ENCODE results near the gene POU5F2. TPM values are rescaled to one million over a fixed set of nuclear protein-coding genes. Genes with fewer than 3 reads are reported as not detected.

The POU5F2 gene
- total and polyA plus RNA-seq, 9 of the 15 experiments (the other 6 are each of a cell fraction or from before 2014, with no cell fraction given) = 0.01 to 0.40 (median 0.18) TPM; not detected in 2

GRCh38 chr5:93715327-93715726, 26.1 kb downstream of the POU5F2 start:
- ATAC-seq = no peak
- Histone ChIP-seq H3K4me3 (no peak overlapping the region), H3K9ac (ENCODE audit: insufficient read depth in 1 of 2, low read depth in 2 of 2, low read length in 2 of 2) (no peak overlapping the region), H2AFZ (ENCODE audit: low read depth, low read length) (no peak overlapping the region), H3K79me2 (ENCODE audit: control insufficient read depth, insufficient read depth, low read length) (no peaks in the 10 kb centered on the region), H3K27ac (ENCODE audit: extremely low read depth, low read depth, low read length) (no peak overlapping the region), H3K4me1 (replicated peaks in 1 of 2; ENCODE audit: control insufficient read depth in 2 of 2, insufficient read depth in 2 of 2, low read length in 2 of 2) (no peaks in the 10 kb centered on the region), H3K4me2 (ENCODE audit: insufficient read depth, low read length) (no peak overlapping the region), H3K27me3 (ENCODE audit: control insufficient read depth in 2 of 2, insufficient read depth in 2 of 2, low read length in 2 of 2) (no peaks in the 10 kb centered on the region), H4K20me1 (replicated peaks; ENCODE audit: control insufficient read depth, insufficient read depth, low read length) (no peaks in the 10 kb centered on the region), H3K9me3 (replicated peaks; ENCODE audit: control insufficient read depth, insufficient read depth, low read depth, low read length) (no peaks in the 10 kb centered on the region), H3K36me3 (ENCODE audit: control insufficient read depth, insufficient read depth, low read length) (no peaks in the 10 kb centered on the region), H3K9me1 (ENCODE audit: control insufficient read depth, insufficient read depth, low read length) (no peaks in the 10 kb centered on the region)
- WGBS (ENCODE audit: insufficient coverage, low coverage, missing lambda C conversion rate) = 0% methylated on average over 2 of the region's 2 CpGs
- in situ Hi-C loops (cut with MboI) = no loop called here
- ChIA-PET CTCF (ENCODE audit: low intra/inter-chr PET ratio) (no interaction called here), POLR2A (no interaction called here)
- intact Hi-C loops (cut with micrococcal nuclease) = no loop called here
- BruUV-seq (replicated peaks) = no TSS peak
- no peak for TF ChIP-seq XRCC4 (IDR thresholded peaks at IDR 0.05; ENCODE audit: extremely low read depth, insufficient read depth, insufficient read length)
- TF ChIP-seq TRIM25 (IDR thresholded peaks at IDR 0.05; ENCODE audit: borderline replicate concordance) = no peak
- no peak for TF ChIP-seq FOXJ2 (tag; IDR thresholded peaks at IDR 0.05)
- no peak for TF ChIP-seq ZBTB9 (CRISPR knock-in tag; IDR thresholded peaks at IDR 0.05)
- TF ChIP-seq ZBTB43 (CRISPR knock-in tag; IDR thresholded peaks at IDR 0.05) = no peak
- TF ChIP-seq BRCA1 (IDR thresholded peaks at IDR 0.05) = no peak
- no peak for TF ChIP-seq BRCA1 (CRISPR knock-in tag; IDR thresholded peaks at IDR 0.05)
- FAIRE-seq = no peak
- no peak for DNase-seq (ENCODE audit: extremely low read depth in 1 of 4, low spot score in 3 of 4)

Data from K562 (cell line).